Left colon (tissue), 2 donors: ENCODE results near the gene FRMD3. TPM values are rescaled to one million over a fixed set of nuclear protein-coding genes. Genes with fewer than 3 reads are reported as not detected.
"Not testable (repeated sequence)": the region's sequence is repeated elsewhere in the genome, so short reads cannot be mapped to it uniquely, and the experiment has no call there.

Experiments used
- ATAC-seq: fragments of 200-7000 bp; cut with Tn5 transposase; one replicate; pipeline ENCODE4 v1.9.1; 2020; ENCODE audit warnings: mild to moderate bottlenecking, moderate library complexity
- DNase-seq, 2 donors: peaks; one replicate each; pipeline ENCODE4 v3.0.0-alpha.2; 2020
- intact Hi-C, 2 donors: fragments of 100-400 bp; cut with DNase I in 1 of 2; cut with micrococcal nuclease in 1 of 2; formaldehyde crosslinking; loops; one replicate each; pipeline versions ENCODE4 v1.11.2 to v1.14.0; 2022; cut with DNase I, micrococcal nuclease
- total RNA-seq, 2 donors: library from RNA; stranded (reverse); fragmentation: NEBNext Ultra II Directional; extraction: Animal tissue kit (Norgen Biotek cat#: 25700); gene quantifications; one replicate each; pipeline ENCODE4 v1.2.1, GENCODE V29; 2021
- donor health status: DM: no; HTN: no; CAD: no.
- donor health status: DM: yes; HTN: yes; CAD: no.

Gene FRMD3
- total RNA-seq, 2 donors from 2014 or later: 23.8 to 32.4 TPM

GRCh38 chr9:83533296-83533695, 4.9 kb downstream of the FRMD3 start:
- ATAC-seq (no peak), DNase-seq (no peak)
- intact Hi-C loops: no loop called here

- ATAC-seq (no peak), DNase-seq (no peak)
- intact Hi-C loops: no loop called here
These were observed 11.3 kb downstream of the FRMD3 start for GRCh38 chr9:83526901-83527300.

- DNase-seq: no peak
- ATAC-seq: no peak
- intact Hi-C loops: no loop called here
These were observed 12.0 kb downstream of the FRMD3 start for GRCh38 chr9:83526211-83526610.

GRCh38 chr9:83523684-83524083, 14.5 kb downstream of the FRMD3 start:
- DNase-seq (no peak), ATAC-seq (no peak)
- intact Hi-C loops: no loop called here

GRCh38 chr9:83521411-83521810, 16.8 kb downstream of the FRMD3 start:
- ATAC-seq: no peak
- intact Hi-C loops: no loop called here
- DNase-seq: no peak

- DNase-seq (no peak), ATAC-seq (no peak)
- intact Hi-C loops: no loop called here
These were observed 17.2 kb downstream of the FRMD3 start for GRCh38 chr9:83521011-83521410.

- ATAC-seq: no peak
- intact Hi-C loops: no loop called here
- DNase-seq: no peak
These were observed 17.9 kb downstream of the FRMD3 start for GRCh38 chr9:83520292-83520691.

GRCh38 chr9:83517980-83518379, 20.2 kb downstream of the FRMD3 start:
- ATAC-seq, intact Hi-C loops, DNase-seq: not testable (repeated sequence)

GRCh38 chr9:83514767-83515166, 23.4 kb downstream of the FRMD3 start:
- DNase-seq (no peak), ATAC-seq (no peak)
- intact Hi-C loops: no loop called here

- intact Hi-C loops: no loop called here
- DNase-seq (no peak), ATAC-seq (no peak)
These were observed 25.6 kb downstream of the FRMD3 start for GRCh38 chr9:83512621-83513020.

GRCh38 chr9:83511051-83511450, 27.1 kb downstream of the FRMD3 start:
- intact Hi-C loops: no loop called here
- DNase-seq: no peak
- no peak for ATAC-seq

GRCh38 chr9:83509402-83509801, 28.8 kb downstream of the FRMD3 start:
- no peak for DNase-seq
- intact Hi-C loops: no loop called here
- ATAC-seq: no peak

GRCh38 chr9:83508067-83508466, 30.1 kb downstream of the FRMD3 start:
- no peak for ATAC-seq
- DNase-seq: no peak
- intact Hi-C loops: no loop called here

- ATAC-seq: no peak
- intact Hi-C loops: no loop called here
- no peak for DNase-seq
These were observed 32.9 kb downstream of the FRMD3 start for GRCh38 chr9:83505282-83505681.

GRCh38 chr9:83503866-83504265, 34.3 kb downstream of the FRMD3 start:
- intact Hi-C loops: no loop called here
- ATAC-seq: no peak
- DNase-seq: no peak

GRCh38 chr9:83501565-83501964, 36.6 kb downstream of the FRMD3 start:
- ATAC-seq: no peak
- no peak for DNase-seq
- intact Hi-C loops: no loop called here

GRCh38 chr9:83497441-83497840, 40.8 kb downstream of the FRMD3 start:
- intact Hi-C loops: no loop called here
- no peak for DNase-seq
- no peak for ATAC-seq

GRCh38 chr9:83491995-83492394, 46.2 kb downstream of the FRMD3 start:
- no peak for ATAC-seq
- intact Hi-C loops: no loop called here
- no peak for DNase-seq

- ATAC-seq: no peak
These were observed 46.8 kb downstream of the FRMD3 start for GRCh38 chr9:83491413-83491812.

GRCh38 chr9:83489961-83490360, 48.2 kb downstream of the FRMD3 start:
- DNase-seq (no peak), ATAC-seq (no peak)
- intact Hi-C loops: no loop called here

More at GRCh38 chr9:83491413-83491812, 46.8 kb downstream of the FRMD3 start:
- DNase-seq: no peak
- intact Hi-C loops: no loop called here

GRCh38 chr9:83484990-83485389, 53.2 kb downstream of the FRMD3 start:
- intact Hi-C loops: no loop called here
- ATAC-seq: no peak
- DNase-seq: no peak

- no peak for ATAC-seq
- DNase-seq: no peak
These were observed 55.0 kb downstream of the FRMD3 start for GRCh38 chr9:83483223-83483622.

More at GRCh38 chr9:83483223-83483622, 55.0 kb downstream of the FRMD3 start:
- intact Hi-C loops: no loop called here
